Osteoblast (primary cell): ENCODE results near the gene PRRG3. TPM values are rescaled to one million over a fixed set of nuclear protein-coding genes. Genes with fewer than 3 reads are reported as not detected.

ENCODE experiments used
- DNase-seq: peaks from one replicate; pipeline ENCODE4 v3.0.0; 2011; ENCODE audit warnings: low spot score, mixed read lengths; ENCODE audit not compliant: insufficient read length; ENCODE audit errors: missing footprints
- H2AFZ ChIP-seq: 2 replicates; pipeline ENCODE4 v1.6.0; 2011; ENCODE audit warnings: mild to moderate bottlenecking, low read length
- H3K27ac ChIP-seq: 2 replicates; pipeline ENCODE4 v1.5.1; 2011; ENCODE audit warnings: mild to moderate bottlenecking, low read depth, low read length, moderate library complexity
- H3K27me3 ChIP-seq: 2 replicates; pipeline ENCODE4 v1.6.0; 2012; ENCODE audit warnings: mild to moderate bottlenecking, control low read depth, inconsistent platforms, low read length, moderate library complexity; ENCODE audit not compliant: insufficient read depth
- H3K36me3 ChIP-seq: 2 replicates; pipeline ENCODE4 v1.5.1; 2011; ENCODE audit warnings: mild to moderate bottlenecking, low read length, control low read depth, moderate library complexity; ENCODE audit not compliant: insufficient read depth
- H3K4me1 ChIP-seq: 2 replicates; pipeline ENCODE4 v1.5.1; 2011; ENCODE audit warnings: mild to moderate bottlenecking, low read length, control low read depth, moderate library complexity; ENCODE audit not compliant: insufficient read depth
- H3K4me2 ChIP-seq: 2 replicates; pipeline ENCODE4 v1.6.0; 2011; ENCODE audit warnings: mild to moderate bottlenecking, low read length; ENCODE audit not compliant: insufficient read depth
- H3K4me3 ChIP-seq: fragments of 200-600 bp; sonication (generic); 3 replicates; pipeline ENCODE4 v1.5.1; 2012; ENCODE audit warnings: mild to moderate bottlenecking, low read length, inconsistent platforms; ENCODE audit not compliant: insufficient read depth
- H3K79me2 ChIP-seq: 2 replicates; pipeline ENCODE4 v1.6.0; 2012; ENCODE audit warnings: mild to moderate bottlenecking, low read length, control low read depth, inconsistent platforms; ENCODE audit not compliant: insufficient read depth
- H3K9me3 ChIP-seq: 2 replicates; pipeline ENCODE4 v1.5.1; 2011; ENCODE audit warnings: low read depth, low read length, control low read depth
- H4K20me1 ChIP-seq: 2 replicates; pipeline ENCODE4 v1.6.0; 2012; ENCODE audit warnings: mild to moderate bottlenecking, low read length, control low read depth; ENCODE audit not compliant: insufficient read depth
- CTCF ChIP-seq: IDR thresholded peaks from 2 replicates; pipeline ENCODE4 v1.5.1; 2011; ENCODE audit warnings: mild to moderate bottlenecking, low read depth, low read length, moderate library complexity; ENCODE audit errors: extremely low read depth
- total RNA-seq: library from RNA; depleted of rRNA; stranded (reverse); fragments of >200 nt; gene quantifications from 2 replicates; pipeline ENCODE4 v1.2.3, GENCODE V29; 2012

PRRG3 gene
- total RNA-seq, 1 donor: under 0.01 TPM

GRCh38 chrX:151711787-151712186, 16.5 kb downstream of the PRRG3 start:
- H3K36me3 ChIP-seq: no peaks in the 10 kb centered on the region
- H3K79me2 ChIP-seq: no peaks in the 10 kb centered on the region
- no peak overlapping the region for H3K27ac ChIP-seq
- no peak overlapping the region for H2AFZ ChIP-seq
- H3K9me3 ChIP-seq: no peaks in the 10 kb centered on the region
- no peak for TF ChIP-seq CTCF
- H4K20me1 ChIP-seq: no peaks in the 10 kb centered on the region
- H3K4me2 ChIP-seq: no peak overlapping the region
- H3K4me3 ChIP-seq: no peak overlapping the region
- H3K4me1 ChIP-seq: no peaks in the 10 kb centered on the region
- H3K27me3 ChIP-seq: no peaks in the 10 kb centered on the region
- DNase-seq: no peak

GRCh38 chrX:151712253-151712652, 17.0 kb downstream of the PRRG3 start:
- no peaks in the 10 kb centered on the region for H3K9me3 ChIP-seq
- H3K79me2 ChIP-seq: no peaks in the 10 kb centered on the region
- no peaks in the 10 kb centered on the region for H3K4me1 ChIP-seq
- H3K4me3 ChIP-seq: no peak overlapping the region
- H3K27me3 ChIP-seq: no peaks in the 10 kb centered on the region
- H3K27ac ChIP-seq: no peak overlapping the region
- no peaks in the 10 kb centered on the region for H4K20me1 ChIP-seq
- TF ChIP-seq CTCF: no peak
- H2AFZ ChIP-seq: no peak overlapping the region
- no peaks in the 10 kb centered on the region for H3K36me3 ChIP-seq
- no peak for DNase-seq
- H3K4me2 ChIP-seq: no peak overlapping the region

GRCh38 chrX:151713849-151714248, 18.6 kb downstream of the PRRG3 start:
- TF ChIP-seq CTCF: peak; percentile 49

DNA sequence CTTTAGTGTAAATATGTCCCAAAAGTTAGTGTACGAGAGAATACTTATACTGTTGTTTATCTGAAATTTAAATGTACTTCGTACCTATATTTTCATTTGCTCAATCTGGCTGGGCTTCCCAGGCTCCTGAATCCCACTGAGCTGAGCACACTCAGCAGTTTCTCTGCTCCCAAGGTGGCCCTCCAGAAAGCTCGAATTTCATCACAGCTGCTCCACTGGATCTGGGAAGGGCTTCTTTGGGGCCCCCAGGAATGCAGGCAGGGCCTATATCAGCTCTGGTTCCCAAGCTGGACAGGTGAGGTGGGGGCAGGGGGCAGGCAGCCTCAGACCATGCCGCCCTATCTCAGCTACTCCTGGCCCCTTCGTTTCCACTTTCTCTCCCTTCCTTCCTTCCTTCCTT, 19.1 kb downstream of the PRRG3 start:
- H3K4me1 ChIP-seq: no peaks in the 10 kb centered on the region
- no peak overlapping the region for H2AFZ ChIP-seq
- no peaks in the 10 kb centered on the region for H3K9me3 ChIP-seq
- no peaks in the 10 kb centered on the region for H3K27me3 ChIP-seq
- DNase-seq: no peak
- TF ChIP-seq CTCF: no peak
- no peaks in the 10 kb centered on the region for H3K79me2 ChIP-seq
- no peaks in the 10 kb centered on the region for H3K36me3 ChIP-seq
- H3K4me3 ChIP-seq: no peak overlapping the region
- no peak overlapping the region for H3K4me2 ChIP-seq
- no peaks in the 10 kb centered on the region for H4K20me1 ChIP-seq
- no peak overlapping the region for H3K27ac ChIP-seq

More at GRCh38 chrX:151713849-151714248, 18.6 kb downstream of the PRRG3 start:
- Histone ChIP-seq H2AFZ (no peak overlapping the region), H3K36me3 (no peaks in the 10 kb centered on the region), H3K27me3 (no peaks in the 10 kb centered on the region), H3K27ac (no peak overlapping the region), H3K4me2 (no peak overlapping the region), H3K4me3 (no peak overlapping the region), H3K9me3 (no peaks in the 10 kb centered on the region), H3K79me2 (no peaks in the 10 kb centered on the region), H4K20me1 (no peaks in the 10 kb centered on the region), H3K4me1 (no peaks in the 10 kb centered on the region)
- DNase-seq: no peak
